Heart left ventricle (tissue), 13 donors: ENCODE data around the gene MYL3.

Source experiments
- POLR2A ChIP-seq, 2 donors: fragments of 450-650 bp; IDR thresholded peaks; one replicate each; pipeline ENCODE4 v1.6.1; 2017; ENCODE audit warnings: antibody characterized with exemption in 2 of 2, mild to moderate bottlenecking in 2 of 2, moderate library complexity in 2 of 2
- TF ChIP-seq, protein P1 (sequence below), 12 donors: fragments of 200-600 bp; sonication (generic) in 4 of 12; IDR thresholded peaks; one replicate each; pipeline versions ENCODE4 v1.5.0 to v1.8.0; 2018 to 2022; ENCODE audit warnings: antibody characterized with exemption in 12 of 12, mild to moderate bottlenecking in 5 of 12
- donor health status: ischemic (EF 13 %, LVEDD 7.1; RV severe dilation, severe dysfunction).
- donor health status: DM: no; HTN: yes; CAD: no.
- donor health status: DM: no; HTN: no; CAD: no.
- donor health status: ischemic (EF 25% LVEDD 6.9; RV normal size, moderate dysfunction).
- donor health status: ischemic (EF 25% LVEDD 5.7; RV mildly dilated, moderate dysfunction).
- donor health status: ischemic (EF 35%, LVEDD 5.7; RV mildly dilated, moderate dysfunction).
- donor health status: nonischemic (EF 11% LVEDD 7.7; RV severe dilation, severe dysfunction).
- donor health status: DM: yes; HTN: yes; CAD: no.
- donor health status: PGD.
- donor health status: ischemic (EF 29% LVEDD 5.4; RV normal size, mild dysfunction).
- donor health status: nonischemic (EF 23%, LVEDD 6.1; RV moderate dilation, normal function).

- TF ChIP-seq, protein P1, sequence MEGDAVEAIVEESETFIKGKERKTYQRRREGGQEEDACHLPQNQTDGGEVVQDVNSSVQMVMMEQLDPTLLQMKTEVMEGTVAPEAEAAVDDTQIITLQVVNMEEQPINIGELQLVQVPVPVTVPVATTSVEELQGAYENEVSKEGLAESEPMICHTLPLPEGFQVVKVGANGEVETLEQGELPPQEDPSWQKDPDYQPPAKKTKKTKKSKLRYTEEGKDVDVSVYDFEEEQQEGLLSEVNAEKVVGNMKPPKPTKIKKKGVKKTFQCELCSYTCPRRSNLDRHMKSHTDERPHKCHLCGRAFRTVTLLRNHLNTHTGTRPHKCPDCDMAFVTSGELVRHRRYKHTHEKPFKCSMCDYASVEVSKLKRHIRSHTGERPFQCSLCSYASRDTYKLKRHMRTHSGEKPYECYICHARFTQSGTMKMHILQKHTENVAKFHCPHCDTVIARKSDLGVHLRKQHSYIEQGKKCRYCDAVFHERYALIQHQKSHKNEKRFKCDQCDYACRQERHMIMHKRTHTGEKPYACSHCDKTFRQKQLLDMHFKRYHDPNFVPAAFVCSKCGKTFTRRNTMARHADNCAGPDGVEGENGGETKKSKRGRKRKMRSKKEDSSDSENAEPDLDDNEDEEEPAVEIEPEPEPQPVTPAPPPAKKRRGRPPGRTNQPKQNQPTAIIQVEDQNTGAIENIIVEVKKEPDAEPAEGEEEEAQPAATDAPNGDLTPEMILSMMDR (IDR thresholded peaks at IDR 0.05): no peak
- no peak for TF ChIP-seq POLR2A (IDR thresholded peaks at IDR 0.05)
Observed at GRCh38 chr3:46876313-46877300, 13.4 kb upstream of the MYL3 start.
